Measurements from ENCODE around the gene IGF2R.

Gene IGF2R

GRCh38 chr6:160028487-160029275 is 59.8 kb downstream of the IGF2R start:
- DNase-seq: no peak

- DNase-seq: no peak
These were observed 60.6 kb downstream of the IGF2R start for GRCh38 chr6:160029525-160029924.

- no peak for DNase-seq
These were observed 61.2 kb downstream of the IGF2R start for GRCh38 chr6:160030103-160030502.

GRCh38 chr6:160031442-160031841 is 62.6 kb downstream of the IGF2R start:
- DNase-seq: no peak

- no peak for DNase-seq
These were observed 63.0 kb downstream of the IGF2R start for GRCh38 chr6:160031871-160032270.

GRCh38 chr6:160032538-160032937 is 63.7 kb downstream of the IGF2R start:
- no peak for DNase-seq

GRCh38 chr6:160034036-160034930 is 65.4 kb downstream of the IGF2R start:
- DNase-seq: no peak

- no peak for DNase-seq
These were observed 66.4 kb downstream of the IGF2R start for GRCh38 chr6:160035241-160035640.

- DNase-seq: no peak
These were observed 66.9 kb downstream of the IGF2R start for GRCh38 chr6:160035693-160036330.

- DNase-seq: no peak
These were observed 67.4 kb downstream of the IGF2R start for GRCh38 chr6:160036331-160036695.

GRCh38 chr6:160036790-160037206 is 67.9 kb downstream of the IGF2R start:
- DNase-seq: no peak

- DNase-seq: no peak
These were observed 69.6 kb downstream of the IGF2R start for GRCh38 chr6:160038479-160038878.

GRCh38 chr6:160039441-160039840 is 70.6 kb downstream of the IGF2R start:
- DNase-seq: no peak

- no peak for DNase-seq
These were observed 71.2 kb downstream of the IGF2R start for GRCh38 chr6:160040055-160040454.

GRCh38 chr6:160040527-160041264 is 71.8 kb downstream of the IGF2R start:
- DNase-seq: no peak

GRCh38 chr6:160041608-160042007 is 72.7 kb downstream of the IGF2R start:
- DNase-seq: no peak

GRCh38 chr6:160042014-160042773 is 73.3 kb downstream of the IGF2R start:
- no peak for DNase-seq

GRCh38 chr6:160042788-160043301 is 74.0 kb downstream of the IGF2R start:
- no peak for DNase-seq

- no peak for DNase-seq
These were observed 74.9 kb downstream of the IGF2R start for GRCh38 chr6:160043784-160044183.

- DNase-seq: no peak
These were observed 75.8 kb downstream of the IGF2R start for GRCh38 chr6:160044687-160045086.

- DNase-seq: no peak
These were observed 79.6 kb downstream of the IGF2R start for GRCh38 chr6:160048471-160048870.

- no peak for DNase-seq
These were observed 80.5 kb downstream of the IGF2R start for GRCh38 chr6:160049346-160049745.

All from activated T-cell treated with anti-CD3 and anti-CD28 coated beads, Interleukin-2, amount 50 U/mL, for 1 hour (primary cell).